Measurements from ENCODE around the gene KLHL29.
A peak's percentile ranks its signal among the peaks of the same experiment; 100 is the strongest.

DNA sequence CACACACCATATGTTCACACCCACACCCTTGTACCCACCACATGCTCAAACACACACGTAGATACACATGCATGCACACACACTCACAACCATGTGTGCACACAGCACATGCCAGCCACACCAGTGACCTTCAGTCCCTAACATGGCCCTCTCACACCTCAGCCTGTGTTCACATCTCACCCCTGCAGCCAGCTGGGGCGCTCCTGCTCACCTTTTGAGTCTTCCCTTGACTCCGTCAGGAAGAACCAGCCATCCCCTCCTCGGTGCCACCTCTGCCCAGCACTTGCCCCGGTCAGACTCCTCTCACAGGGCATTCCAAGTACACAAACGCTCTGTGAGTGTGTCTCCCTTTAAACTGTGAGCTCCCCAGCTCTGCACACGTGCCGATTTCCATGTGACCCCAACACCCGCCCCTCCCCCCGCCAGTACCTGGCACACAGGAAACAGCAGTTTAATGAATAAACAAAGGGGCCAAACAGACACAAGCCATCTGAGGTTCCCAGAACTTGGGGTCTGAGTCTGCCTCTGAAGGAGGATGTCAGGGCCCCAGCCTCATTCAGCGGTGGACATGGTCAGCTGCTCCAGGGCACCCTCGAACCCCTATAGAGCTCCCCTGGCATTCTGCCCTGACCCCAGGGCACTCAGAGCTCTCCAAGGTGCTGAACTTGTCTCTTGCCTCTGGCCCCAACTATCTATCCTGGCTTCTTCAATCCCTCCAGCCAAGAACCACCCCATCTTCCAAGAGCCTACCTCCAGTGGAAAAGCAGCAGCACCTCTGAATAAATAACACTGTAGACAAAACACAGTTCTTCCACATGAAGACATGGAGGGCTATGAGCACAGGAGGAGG is 289.1 kb downstream of the KLHL29 start:
- TF ChIP-seq CEBPB (IDR thresholded peaks at IDR 0.05; ENCODE audit: low read depth) (no peak), POLR2AphosphoS5 (IDR thresholded peaks at IDR 0.05; ENCODE audit: low read depth, low read length) (no peak), EZH2 (IDR thresholded peaks at IDR 0.05) (no peak), SRF (IDR thresholded peaks at IDR 0.05; ENCODE audit: low read depth) (no peak), POLR2A (IDR thresholded peaks at IDR 0.05; ENCODE audit: borderline replicate concordance, extremely low read depth, insufficient read depth, insufficient read length) (no peak), JUND (IDR thresholded peaks at IDR 0.05) (no peak), YY1 (IDR thresholded peaks at IDR 0.05; ENCODE audit: extremely low read depth, insufficient replicate concordance, low read depth, low read length) (no peak), RAD21 (IDR thresholded peaks at IDR 0.05; ENCODE audit: low read depth) (no peak), ZNF274 (IDR thresholded peaks at IDR 0.05; ENCODE audit: low read depth, low read length) (no peak), EZH2phosphoT487 (IDR thresholded peaks at IDR 0.05; ENCODE audit: borderline replicate concordance) (no peak), ELF1 (IDR thresholded peaks at IDR 0.05; ENCODE audit: borderline replicate concordance, low read depth) (no peak)
- TF ChIP-seq, protein P1, sequence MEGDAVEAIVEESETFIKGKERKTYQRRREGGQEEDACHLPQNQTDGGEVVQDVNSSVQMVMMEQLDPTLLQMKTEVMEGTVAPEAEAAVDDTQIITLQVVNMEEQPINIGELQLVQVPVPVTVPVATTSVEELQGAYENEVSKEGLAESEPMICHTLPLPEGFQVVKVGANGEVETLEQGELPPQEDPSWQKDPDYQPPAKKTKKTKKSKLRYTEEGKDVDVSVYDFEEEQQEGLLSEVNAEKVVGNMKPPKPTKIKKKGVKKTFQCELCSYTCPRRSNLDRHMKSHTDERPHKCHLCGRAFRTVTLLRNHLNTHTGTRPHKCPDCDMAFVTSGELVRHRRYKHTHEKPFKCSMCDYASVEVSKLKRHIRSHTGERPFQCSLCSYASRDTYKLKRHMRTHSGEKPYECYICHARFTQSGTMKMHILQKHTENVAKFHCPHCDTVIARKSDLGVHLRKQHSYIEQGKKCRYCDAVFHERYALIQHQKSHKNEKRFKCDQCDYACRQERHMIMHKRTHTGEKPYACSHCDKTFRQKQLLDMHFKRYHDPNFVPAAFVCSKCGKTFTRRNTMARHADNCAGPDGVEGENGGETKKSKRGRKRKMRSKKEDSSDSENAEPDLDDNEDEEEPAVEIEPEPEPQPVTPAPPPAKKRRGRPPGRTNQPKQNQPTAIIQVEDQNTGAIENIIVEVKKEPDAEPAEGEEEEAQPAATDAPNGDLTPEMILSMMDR (IDR thresholded peaks at IDR 0.05 in 2 of 3, conservative IDR thresholded peaks at IDR 0.05 in 1 of 3; ENCODE audit: borderline replicate concordance in 1 of 3, insufficient read depth in 1 of 3, low read depth in 2 of 3, low read length in 2 of 3) = no peak
- TF ChIP-seq, protein P2, sequence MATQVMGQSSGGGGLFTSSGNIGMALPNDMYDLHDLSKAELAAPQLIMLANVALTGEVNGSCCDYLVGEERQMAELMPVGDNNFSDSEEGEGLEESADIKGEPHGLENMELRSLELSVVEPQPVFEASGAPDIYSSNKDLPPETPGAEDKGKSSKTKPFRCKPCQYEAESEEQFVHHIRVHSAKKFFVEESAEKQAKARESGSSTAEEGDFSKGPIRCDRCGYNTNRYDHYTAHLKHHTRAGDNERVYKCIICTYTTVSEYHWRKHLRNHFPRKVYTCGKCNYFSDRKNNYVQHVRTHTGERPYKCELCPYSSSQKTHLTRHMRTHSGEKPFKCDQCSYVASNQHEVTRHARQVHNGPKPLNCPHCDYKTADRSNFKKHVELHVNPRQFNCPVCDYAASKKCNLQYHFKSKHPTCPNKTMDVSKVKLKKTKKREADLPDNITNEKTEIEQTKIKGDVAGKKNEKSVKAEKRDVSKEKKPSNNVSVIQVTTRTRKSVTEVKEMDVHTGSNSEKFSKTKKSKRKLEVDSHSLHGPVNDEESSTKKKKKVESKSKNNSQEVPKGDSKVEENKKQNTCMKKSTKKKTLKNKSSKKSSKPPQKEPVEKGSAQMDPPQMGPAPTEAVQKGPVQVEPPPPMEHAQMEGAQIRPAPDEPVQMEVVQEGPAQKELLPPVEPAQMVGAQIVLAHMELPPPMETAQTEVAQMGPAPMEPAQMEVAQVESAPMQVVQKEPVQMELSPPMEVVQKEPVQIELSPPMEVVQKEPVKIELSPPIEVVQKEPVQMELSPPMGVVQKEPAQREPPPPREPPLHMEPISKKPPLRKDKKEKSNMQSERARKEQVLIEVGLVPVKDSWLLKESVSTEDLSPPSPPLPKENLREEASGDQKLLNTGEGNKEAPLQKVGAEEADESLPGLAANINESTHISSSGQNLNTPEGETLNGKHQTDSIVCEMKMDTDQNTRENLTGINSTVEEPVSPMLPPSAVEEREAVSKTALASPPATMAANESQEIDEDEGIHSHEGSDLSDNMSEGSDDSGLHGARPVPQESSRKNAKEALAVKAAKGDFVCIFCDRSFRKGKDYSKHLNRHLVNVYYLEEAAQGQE (IDR thresholded peaks at IDR 0.05; ENCODE audit: low read depth) = peak; percentile 79
- TF ChIP-seq, protein P3, sequence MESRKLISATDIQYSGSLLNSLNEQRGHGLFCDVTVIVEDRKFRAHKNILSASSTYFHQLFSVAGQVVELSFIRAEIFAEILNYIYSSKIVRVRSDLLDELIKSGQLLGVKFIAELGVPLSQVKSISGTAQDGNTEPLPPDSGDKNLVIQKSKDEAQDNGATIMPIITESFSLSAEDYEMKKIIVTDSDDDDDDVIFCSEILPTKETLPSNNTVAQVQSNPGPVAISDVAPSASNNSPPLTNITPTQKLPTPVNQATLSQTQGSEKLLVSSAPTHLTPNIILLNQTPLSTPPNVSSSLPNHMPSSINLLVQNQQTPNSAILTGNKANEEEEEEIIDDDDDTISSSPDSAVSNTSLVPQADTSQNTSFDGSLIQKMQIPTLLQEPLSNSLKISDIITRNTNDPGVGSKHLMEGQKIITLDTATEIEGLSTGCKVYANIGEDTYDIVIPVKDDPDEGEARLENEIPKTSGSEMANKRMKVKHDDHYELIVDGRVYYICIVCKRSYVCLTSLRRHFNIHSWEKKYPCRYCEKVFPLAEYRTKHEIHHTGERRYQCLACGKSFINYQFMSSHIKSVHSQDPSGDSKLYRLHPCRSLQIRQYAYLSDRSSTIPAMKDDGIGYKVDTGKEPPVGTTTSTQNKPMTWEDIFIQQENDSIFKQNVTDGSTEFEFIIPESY (IDR thresholded peaks at IDR 0.05; ENCODE audit: extremely low read depth, insufficient replicate concordance, low read length) = no peak
